ENCODE results near the gene UBE2F.

UBE2F gene

GRCh38 chr2:237980087-237980486, 13.3 kb downstream of the UBE2F start:
- TF ChIP-seq POLR2AphosphoS5 (IDR thresholded peaks at IDR 0.05; ENCODE audit: low read depth, low read length) (no peak), FOXP2 (optimal IDR thresholded peaks at IDR 0.05; ENCODE audit: borderline replicate concordance, extremely low read depth, extremely low read length, insufficient read depth) (no peak), TAF1 (IDR thresholded peaks at IDR 0.05; ENCODE audit: borderline replicate concordance, insufficient read depth, low read length) (no peak), SIN3A (IDR thresholded peaks at IDR 0.05; ENCODE audit: borderline replicate concordance, insufficient read depth, low read length) (no peak)
- TF ChIP-seq, protein P1, sequence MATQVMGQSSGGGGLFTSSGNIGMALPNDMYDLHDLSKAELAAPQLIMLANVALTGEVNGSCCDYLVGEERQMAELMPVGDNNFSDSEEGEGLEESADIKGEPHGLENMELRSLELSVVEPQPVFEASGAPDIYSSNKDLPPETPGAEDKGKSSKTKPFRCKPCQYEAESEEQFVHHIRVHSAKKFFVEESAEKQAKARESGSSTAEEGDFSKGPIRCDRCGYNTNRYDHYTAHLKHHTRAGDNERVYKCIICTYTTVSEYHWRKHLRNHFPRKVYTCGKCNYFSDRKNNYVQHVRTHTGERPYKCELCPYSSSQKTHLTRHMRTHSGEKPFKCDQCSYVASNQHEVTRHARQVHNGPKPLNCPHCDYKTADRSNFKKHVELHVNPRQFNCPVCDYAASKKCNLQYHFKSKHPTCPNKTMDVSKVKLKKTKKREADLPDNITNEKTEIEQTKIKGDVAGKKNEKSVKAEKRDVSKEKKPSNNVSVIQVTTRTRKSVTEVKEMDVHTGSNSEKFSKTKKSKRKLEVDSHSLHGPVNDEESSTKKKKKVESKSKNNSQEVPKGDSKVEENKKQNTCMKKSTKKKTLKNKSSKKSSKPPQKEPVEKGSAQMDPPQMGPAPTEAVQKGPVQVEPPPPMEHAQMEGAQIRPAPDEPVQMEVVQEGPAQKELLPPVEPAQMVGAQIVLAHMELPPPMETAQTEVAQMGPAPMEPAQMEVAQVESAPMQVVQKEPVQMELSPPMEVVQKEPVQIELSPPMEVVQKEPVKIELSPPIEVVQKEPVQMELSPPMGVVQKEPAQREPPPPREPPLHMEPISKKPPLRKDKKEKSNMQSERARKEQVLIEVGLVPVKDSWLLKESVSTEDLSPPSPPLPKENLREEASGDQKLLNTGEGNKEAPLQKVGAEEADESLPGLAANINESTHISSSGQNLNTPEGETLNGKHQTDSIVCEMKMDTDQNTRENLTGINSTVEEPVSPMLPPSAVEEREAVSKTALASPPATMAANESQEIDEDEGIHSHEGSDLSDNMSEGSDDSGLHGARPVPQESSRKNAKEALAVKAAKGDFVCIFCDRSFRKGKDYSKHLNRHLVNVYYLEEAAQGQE (IDR thresholded peaks at IDR 0.05; ENCODE audit: insufficient read depth in 1 of 2, low read depth in 2 of 2, low read length in 2 of 2): no peak

DNA sequence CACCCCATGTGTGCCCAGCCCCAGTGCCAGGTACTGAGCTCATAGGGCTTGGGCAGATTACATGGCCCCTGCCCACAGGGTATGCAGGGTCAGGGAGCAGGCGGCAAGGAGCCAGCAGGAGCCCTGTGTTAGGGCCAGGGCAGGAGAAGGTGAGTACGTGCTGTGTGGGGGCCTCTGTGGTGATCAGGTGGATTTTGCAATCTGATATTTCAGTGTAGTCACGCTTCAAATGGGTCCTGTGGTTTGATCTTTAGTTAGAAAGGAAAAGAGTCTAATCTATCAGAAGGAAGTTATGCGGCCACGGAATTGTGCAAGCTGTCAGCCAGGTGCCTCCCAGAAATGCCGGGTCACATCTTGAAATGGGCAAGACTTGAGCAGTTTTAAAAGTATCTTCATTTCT, 13.9 kb downstream of the UBE2F start:
- TF ChIP-seq FOXP2 (optimal IDR thresholded peaks at IDR 0.05; ENCODE audit: borderline replicate concordance, extremely low read depth, extremely low read length, insufficient read depth) (no peak), TAF1 (IDR thresholded peaks at IDR 0.05; ENCODE audit: borderline replicate concordance, insufficient read depth, low read length) (no peak), POLR2AphosphoS5 (IDR thresholded peaks at IDR 0.05; ENCODE audit: low read depth, low read length) (no peak), SIN3A (IDR thresholded peaks at IDR 0.05; ENCODE audit: borderline replicate concordance, insufficient read depth, low read length) (no peak)
- TF ChIP-seq, protein P1 (IDR thresholded peaks at IDR 0.05; ENCODE audit: insufficient read depth in 1 of 2, low read depth in 2 of 2, low read length in 2 of 2): no peak

DNA sequence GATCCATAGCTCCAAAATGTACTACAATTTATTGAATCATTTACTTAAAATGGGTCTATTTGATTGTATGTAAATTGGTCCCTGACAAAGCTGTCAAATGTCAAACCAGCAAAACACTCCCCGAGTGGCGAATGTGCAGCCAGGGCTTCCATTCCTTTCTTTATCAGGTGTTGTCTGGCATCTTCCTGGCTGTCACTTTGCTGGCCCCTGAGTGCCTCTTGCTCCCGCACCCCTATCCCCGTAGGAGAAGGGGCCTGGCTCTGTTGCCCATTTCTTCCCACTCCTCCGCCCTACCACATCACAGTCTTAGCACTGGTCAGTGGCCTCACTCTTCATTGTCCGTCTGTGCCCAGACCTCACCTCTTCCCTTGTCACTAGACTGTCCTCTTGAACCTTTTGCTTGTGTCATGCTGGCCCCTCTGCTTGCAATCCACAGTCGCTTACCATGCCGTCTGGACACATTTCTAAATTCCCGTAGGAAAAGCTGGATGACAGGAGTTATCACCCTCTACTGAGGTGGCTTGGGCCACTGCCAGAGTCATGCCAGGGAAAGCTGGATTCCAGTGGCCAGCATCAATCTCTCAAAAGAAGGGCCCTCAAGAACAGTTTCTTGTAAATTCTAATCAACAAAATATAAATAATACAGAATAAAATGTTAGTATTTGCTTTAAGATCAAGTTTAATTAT, 15.4 kb downstream of the UBE2F start:
- TF ChIP-seq FOXP2 (optimal IDR thresholded peaks at IDR 0.05; ENCODE audit: borderline replicate concordance, extremely low read depth, extremely low read length, insufficient read depth) (no peak), POLR2AphosphoS5 (IDR thresholded peaks at IDR 0.05; ENCODE audit: low read depth, low read length) (no peak), SIN3A (IDR thresholded peaks at IDR 0.05; ENCODE audit: borderline replicate concordance, insufficient read depth, low read length) (no peak), TAF1 (IDR thresholded peaks at IDR 0.05; ENCODE audit: borderline replicate concordance, insufficient read depth, low read length) (no peak)
- TF ChIP-seq, protein P1 (IDR thresholded peaks at IDR 0.05; ENCODE audit: insufficient read depth in 1 of 2, low read depth in 2 of 2, low read length in 2 of 2): no peak

- no peak for TF ChIP-seq TAF1 (IDR thresholded peaks at IDR 0.05; ENCODE audit: borderline replicate concordance, insufficient read depth, low read length)
- TF ChIP-seq FOXP2 (optimal IDR thresholded peaks at IDR 0.05; ENCODE audit: borderline replicate concordance, extremely low read depth, extremely low read length, insufficient read depth): no peak
- TF ChIP-seq, protein P1 (IDR thresholded peaks at IDR 0.05; ENCODE audit: insufficient read depth in 1 of 2, low read depth in 2 of 2, low read length in 2 of 2): no peak
These were observed 17.1 kb downstream of the UBE2F start for GRCh38 chr2:237983922-237984321.
